Endothelial cell of umbilical vein (primary cell): Measurements from ENCODE around the gene ACTMAP. TPM values are rescaled to one million over a fixed set of nuclear protein-coding genes. Genes with fewer than 3 reads are reported as not detected.

Experiments used
- BruUV-seq: library from RNA; stranded (reverse); fragments of 400-500 nt; replicated peaks from 2 replicates; lab custom pipeline; 2021; lab: Mats Ljungman, UMichigan
- CTCF ChIA-PET: fragments of 300-600, 350-600 bp; sonication (Branson Sonifier 250); formaldehyde crosslinking; loops from one replicate; lab custom pipeline; 2021; ENCODE audit warnings: antibody characterized with exemption, inconsistent platforms; lab: Charles Lee
- POLR2A ChIA-PET: fragments of 300-600, 350-600 bp; sonication (Branson Sonifier 250); formaldehyde crosslinking; loops from one replicate; lab custom pipeline; 2021; ENCODE audit warnings: antibody characterized with exemption, inconsistent platforms; lab: Charles Lee
- DNase-seq: peaks from one replicate; pipeline ENCODE4 v3.0.0-alpha.2; 2011; ENCODE audit warnings: low read depth, low spot score
- FAIRE-seq: peaks from 2 replicates; lab custom pipeline; 2011; peaks lifted over from hg19 to GRCh38; lab: Jason Lieb, UNC
- H2AFZ ChIP-seq: 2 replicates; pipeline ENCODE4 v1.6.0; 2012; ENCODE audit warnings: low read depth, low read length, control low read depth, inconsistent platforms
- H3K27ac ChIP-seq: 2 replicates; pipeline ENCODE4 v1.5.1; 2011; ENCODE audit warnings: low read depth, mild to moderate bottlenecking, control low read depth, low read length, moderate library complexity; ENCODE audit not compliant: insufficient read depth
- H3K27me3 ChIP-seq, 2 experiments: 2 replicates each; pipeline versions ENCODE4 v1.6.0 to v1.6.1; 2011; ENCODE audit warnings: low read length in 2 of 2, mixed read lengths in 1 of 2; ENCODE audit not compliant: control insufficient read depth in 2 of 2, insufficient read depth in 2 of 2
- H3K36me3 ChIP-seq, 2 experiments: 2 replicates in 1 of 2; 3 replicates in 1 of 2; pipeline ENCODE4 v1.5.1; 2011; ENCODE audit warnings: low read length in 2 of 2, mild to moderate bottlenecking in 1 of 2, moderate library complexity in 1 of 2; ENCODE audit not compliant: control insufficient read depth in 2 of 2, insufficient read depth in 2 of 2; ENCODE audit errors: extremely low read depth in 1 of 2
- H3K4me1 ChIP-seq: 3 replicates; pipeline ENCODE4 v1.5.1; 2011; ENCODE audit warnings: mild to moderate bottlenecking, low read length; ENCODE audit not compliant: control insufficient read depth, insufficient read depth; ENCODE audit errors: extremely low read depth
- H3K4me2 ChIP-seq: 2 replicates; pipeline ENCODE4 v1.6.1; 2011; ENCODE audit warnings: low read length, control low read depth, mixed read lengths; ENCODE audit not compliant: insufficient read depth
- H3K4me3 ChIP-seq, 3 experiments: fragments of 200-600 bp in 1 of 3; sonication (generic), shearing (Covaris generic) in 1 of 3; replicated peaks in 1 of 3; 2 replicates each; pipeline ENCODE4 v1.5.1; 2011 to 2016; ENCODE audit warnings: control low read depth in 3 of 3, low read length in 3 of 3, mild to moderate bottlenecking in 2 of 3, inconsistent platforms in 1 of 3, low read depth in 1 of 3, moderate library complexity in 1 of 3; ENCODE audit not compliant: insufficient read depth in 1 of 3
- H3K79me2 ChIP-seq: 2 replicates; pipeline ENCODE4 v1.6.0; 2012; ENCODE audit warnings: low read length, inconsistent platforms; ENCODE audit not compliant: control insufficient read depth, insufficient read depth
- H3K9ac ChIP-seq: replicated peaks from 2 replicates; pipeline ENCODE3; 2011; ENCODE audit warnings: low read length, control low read depth; ENCODE audit not compliant: insufficient read depth; ENCODE audit errors: extremely low read depth
- H3K9me1 ChIP-seq: replicated peaks from 3 replicates; pipeline ENCODE4 v1.6.0; 2011; ENCODE audit warnings: mild to moderate bottlenecking, low read length; ENCODE audit not compliant: control insufficient read depth, insufficient read depth; ENCODE audit errors: extremely low read depth
- H3K9me3 ChIP-seq: replicated peaks from 2 replicates; pipeline ENCODE4 v1.5.1; 2012; ENCODE audit warnings: low read length, inconsistent platforms; ENCODE audit not compliant: control insufficient read depth, insufficient read depth
- H4K20me1 ChIP-seq: replicated peaks from 2 replicates; pipeline ENCODE3; 2011; ENCODE audit warnings: mild to moderate bottlenecking, low read length; ENCODE audit not compliant: control insufficient read depth, insufficient read depth; ENCODE audit errors: extremely low read depth
- EZH2 ChIP-seq: IDR thresholded peaks from 2 replicates; pipeline ENCODE4 v1.6.1; 2012; ENCODE audit warnings: borderline replicate concordance, low read depth, mild to moderate bottlenecking, moderate library complexity, low read length, inconsistent platforms; ENCODE audit not compliant: severe bottlenecking
- GATA2 ChIP-seq: IDR thresholded peaks from 2 replicates; pipeline ENCODE4 v1.7.0; 2011; ENCODE audit warnings: low read depth, mild to moderate bottlenecking, moderate library complexity, mixed read lengths, low read length; ENCODE audit not compliant: insufficient read length, insufficient read depth
- JUN ChIP-seq: IDR thresholded peaks from 2 replicates; pipeline ENCODE4 v1.6.1; 2011; ENCODE audit warnings: borderline replicate concordance, low read depth; ENCODE audit not compliant: insufficient read length, insufficient read depth
- MYC ChIP-seq: IDR thresholded peaks from one replicate; pipeline ENCODE4 v1.6.1; 2011; ENCODE audit warnings: mild to moderate bottlenecking, low read depth, low read length
- POLR2A ChIP-seq: IDR thresholded peaks from 2 replicates; pipeline ENCODE4 v1.6.1; 2012; ENCODE audit warnings: low read depth, mild to moderate bottlenecking, control low read depth, low read length
- POLR2AphosphoS5 ChIP-seq: IDR thresholded peaks from 2 replicates; pipeline ENCODE4 v1.6.1; 2012; ENCODE audit warnings: low read depth, mild to moderate bottlenecking, control low read depth, low read length, moderate library complexity; ENCODE audit not compliant: insufficient read depth
- dilution Hi-C: fragments of 300-500 bp; cut with MboI; formaldehyde crosslinking; loops from one replicate; pipeline ENCODE4 v1.15.0; 2019; ENCODE audit warnings: low sequenced_read_pairs; ENCODE audit not compliant: extremely low pct_ligation_motif_present
- intact Hi-C: fragments of 100-400 bp; cut with micrococcal nuclease; formaldehyde crosslinking; loops from one replicate; pipeline ENCODE4 v1.10.0; 2022
- polyA plus RNA-seq, 4 experiments: library from polyadenylated mRNA; depleted of rRNA in 3 of 4; stranded (reverse) in 3 of 4; unstranded in 1 of 4; fragments of >200 nt; gene quantifications; 2 replicates each; pipeline versions ENCODE4 v1.2.1 to v1.2.3, GENCODE V29; 2011 to 2012; ENCODE audit warnings: missing spikeins in 1 of 4
- total RNA-seq: library from RNA; stranded (reverse); gene quantifications from 2 replicates; pipeline ENCODE4 v1.2.3, GENCODE V29; 2021
- TF ChIP-seq, protein P1 (sequence below), 2 donors: IDR thresholded peaks; 1 replicate in 1 of 2; 2 replicates in 1 of 2; pipeline ENCODE4 v1.5.1; 2011; ENCODE audit warnings: low read length in 2 of 2, mild to moderate bottlenecking in 2 of 2, moderate library complexity in 2 of 2, control low read depth in 1 of 2, inconsistent platforms in 1 of 2, low read depth in 1 of 2; ENCODE audit not compliant: insufficient read depth in 1 of 2; ENCODE audit errors: extremely low read depth in 1 of 2

The ACTMAP gene
- total and polyA plus RNA-seq, 2 donors (not counting 3 experiments of a cell fraction or from before 2014, with no cell fraction given): 5.2 to 9.1 TPM

DNA sequence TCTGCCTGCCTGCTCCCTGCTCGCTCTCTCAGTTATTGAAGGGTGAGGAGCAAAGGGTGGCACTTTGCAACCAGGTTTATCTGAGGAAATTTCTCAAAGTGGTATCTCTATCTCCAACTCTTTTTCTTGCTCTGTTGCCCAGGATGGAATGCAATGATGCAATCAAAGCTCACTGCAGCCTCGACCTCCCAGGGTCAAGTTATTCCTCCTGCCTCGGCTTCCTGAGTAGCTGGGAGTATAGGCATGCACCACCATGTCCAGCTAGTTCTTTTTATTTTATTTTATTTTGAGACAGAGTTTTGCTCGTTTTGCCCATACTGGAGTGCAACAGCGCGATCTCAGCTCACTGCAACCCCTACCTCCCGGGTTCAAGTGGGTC, 4.9 kb downstream of the ACTMAP start:
- ChIA-PET CTCF (interaction anchor here (0.7 to 2.7 kb wide), 6 partner anchors 12 to 74 kb away, joined by 3 to 7 read pairs (median 4); no protein-coding TSS in a partner anchor), POLR2A (no interaction called here)
- Histone ChIP-seq H2AFZ (peak overlapping the region; percentile 5), H4K20me1 (no peaks in the 10 kb centered on the region), H3K9ac (no peak overlapping the region), H3K9me3 (no peaks in the 10 kb centered on the region), H3K36me3 (no peaks in the 10 kb centered on the region), H3K27ac (no peak overlapping the region), H3K4me1 (peaks cover 17% of the 10 kb centered on the region), H3K27me3 (no peaks in the 10 kb centered on the region), H3K79me2 (no peaks in the 10 kb centered on the region), H3K4me2 (no peak overlapping the region), H3K9me1 (no peaks in the 10 kb centered on the region), H3K4me3 (no peak overlapping the region)
- TF ChIP-seq POLR2A (no peak), POLR2AphosphoS5 (no peak), MYC (no peak), EZH2 (no peak), GATA2 (no peak), JUN (no peak)
- intact Hi-C loops: no loop called here
- FAIRE-seq (peak; percentile 31), DNase-seq (peak; percentile 37)
- no TSS peak for BruUV-seq
- dilution Hi-C loops: no loop called here

DNA sequence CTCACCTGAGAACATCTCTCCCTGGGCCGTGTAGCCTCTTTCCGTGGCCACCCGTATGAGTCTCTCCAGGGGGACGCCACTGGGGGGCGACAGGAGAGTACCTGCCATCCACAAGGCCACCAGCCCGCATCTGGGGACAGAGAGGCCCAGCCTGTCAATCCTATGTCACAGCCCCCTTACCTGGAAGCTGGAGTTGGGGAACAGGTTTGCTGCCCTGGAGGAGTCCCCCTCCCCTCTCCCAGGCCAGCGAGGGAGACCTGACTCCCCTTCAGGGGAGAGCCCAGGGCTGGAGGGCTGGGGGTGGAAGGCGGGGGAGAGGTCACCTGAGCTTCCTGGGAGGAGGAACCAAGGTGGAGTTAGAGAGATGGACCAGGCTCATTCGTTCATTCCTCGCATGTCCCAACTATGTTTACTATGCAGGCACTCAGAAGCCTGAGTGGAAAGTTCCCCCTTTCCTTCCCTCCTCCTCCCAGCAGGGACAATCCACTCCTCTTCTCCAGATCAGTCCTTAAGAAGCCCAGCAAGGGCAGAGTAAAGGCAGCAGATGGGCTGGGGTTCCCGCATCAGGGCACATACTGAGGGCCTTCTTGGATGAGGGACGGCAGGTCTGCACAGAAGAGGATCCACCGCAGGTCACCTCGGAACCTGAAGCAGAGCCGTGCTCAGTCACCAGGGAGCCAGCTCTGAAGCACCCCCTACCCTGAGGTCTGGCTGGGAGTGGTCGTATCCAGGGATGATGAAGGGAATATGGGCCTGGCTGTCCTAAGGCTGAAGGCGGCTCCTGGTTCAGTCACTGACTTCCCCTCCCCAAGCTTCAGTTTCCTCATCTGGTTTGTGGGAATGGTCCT, 5.5 kb downstream of the ACTMAP start:
- Histone ChIP-seq H3K9ac (no peak overlapping the region), H3K9me1 (no peaks in the 10 kb centered on the region), H4K20me1 (no peaks in the 10 kb centered on the region), H3K79me2 (no peaks in the 10 kb centered on the region), H3K27me3 (no peaks in the 10 kb centered on the region), H3K4me1 (peaks cover 13% of the 10 kb centered on the region), H3K9me3 (no peaks in the 10 kb centered on the region), H2AFZ (peak overlapping the region; percentile 5), H3K27ac (no peak overlapping the region), H3K36me3 (no peaks in the 10 kb centered on the region), H3K4me2 (no peak overlapping the region), H3K4me3 (no peak overlapping the region)
- POLR2A ChIA-PET: no interaction called here
- no TSS peak for BruUV-seq
- TF ChIP-seq POLR2A: no peak
- TF ChIP-seq, protein P1, sequence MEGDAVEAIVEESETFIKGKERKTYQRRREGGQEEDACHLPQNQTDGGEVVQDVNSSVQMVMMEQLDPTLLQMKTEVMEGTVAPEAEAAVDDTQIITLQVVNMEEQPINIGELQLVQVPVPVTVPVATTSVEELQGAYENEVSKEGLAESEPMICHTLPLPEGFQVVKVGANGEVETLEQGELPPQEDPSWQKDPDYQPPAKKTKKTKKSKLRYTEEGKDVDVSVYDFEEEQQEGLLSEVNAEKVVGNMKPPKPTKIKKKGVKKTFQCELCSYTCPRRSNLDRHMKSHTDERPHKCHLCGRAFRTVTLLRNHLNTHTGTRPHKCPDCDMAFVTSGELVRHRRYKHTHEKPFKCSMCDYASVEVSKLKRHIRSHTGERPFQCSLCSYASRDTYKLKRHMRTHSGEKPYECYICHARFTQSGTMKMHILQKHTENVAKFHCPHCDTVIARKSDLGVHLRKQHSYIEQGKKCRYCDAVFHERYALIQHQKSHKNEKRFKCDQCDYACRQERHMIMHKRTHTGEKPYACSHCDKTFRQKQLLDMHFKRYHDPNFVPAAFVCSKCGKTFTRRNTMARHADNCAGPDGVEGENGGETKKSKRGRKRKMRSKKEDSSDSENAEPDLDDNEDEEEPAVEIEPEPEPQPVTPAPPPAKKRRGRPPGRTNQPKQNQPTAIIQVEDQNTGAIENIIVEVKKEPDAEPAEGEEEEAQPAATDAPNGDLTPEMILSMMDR (IDR thresholded peaks at IDR 0.05; ENCODE audit: extremely low read depth in 1 of 2, insufficient read depth in 1 of 2, low read depth in 1 of 2, low read length in 2 of 2): peak in 1 of 2 donors; percentile 31
- CTCF ChIA-PET: interaction anchor here (0.7 to 2.7 kb wide), 7 partner anchors 12 to 74 kb away, joined by 3 to 7 read pairs (median 4); no protein-coding TSS in a partner anchor
- DNase-seq (no peak), FAIRE-seq (peak; percentile 28)
- dilution Hi-C loops: no loop called here
- intact Hi-C loops: no loop called here
